ENCODE data around the gene CHEK1.

DNA sequence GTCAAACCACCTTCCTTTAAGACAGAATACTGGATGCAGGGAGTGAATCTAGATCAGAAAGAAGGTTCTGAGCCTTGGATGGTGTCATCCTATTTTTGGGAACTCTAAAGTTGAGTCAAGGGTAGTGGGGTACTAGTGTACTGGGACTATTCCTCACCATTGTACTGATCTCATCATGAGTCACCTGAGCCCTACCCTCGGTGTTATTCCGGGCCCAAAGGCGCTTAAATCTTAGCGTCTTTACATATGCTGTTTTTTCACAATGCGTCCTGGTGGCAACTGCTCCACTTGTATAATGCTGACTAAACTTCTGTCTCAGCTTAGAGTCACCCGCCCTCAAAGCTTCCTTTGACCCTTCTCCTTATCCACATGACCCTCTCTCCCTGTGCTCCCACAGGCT is 95.8 kb downstream of the CHEK1 start:
- TF ChIP-seq CTCF (IDR thresholded peaks at IDR 0.05) (no peak), POLR2A (IDR thresholded peaks at IDR 0.05) (no peak)

Measured in right lobe of liver (tissue), 4 donors.